Fibroblast of mammary gland (primary cell): ENCODE data around the gene INHA.
A peak's percentile ranks its signal among the peaks of the same experiment; 100 is the strongest.

Experiments used
- DNase-seq: peaks from one replicate; pipeline ENCODE4 v3.0.0-alpha.2; 2010; ENCODE audit warnings: low read depth
- H3K4me3 ChIP-seq: 2 replicates; pipeline ENCODE4 v1.5.1; 2011; ENCODE audit warnings: low read depth, mild to moderate bottlenecking, low read length, moderate library complexity; ENCODE audit not compliant: control insufficient read depth
- CTCF ChIP-seq: conservative IDR thresholded peaks from 2 replicates; pipeline ENCODE4 v1.5.1; 2011; ENCODE audit warnings: low read depth, low read length, inconsistent platforms; ENCODE audit not compliant: control insufficient read depth, insufficient read depth

The INHA gene

GRCh38 chr2:219576505-219577388, 4.6 kb downstream of the INHA start:
- no peak for TF ChIP-seq CTCF
- no peak overlapping the region for H3K4me3 ChIP-seq
- DNase-seq = no peak

- DNase-seq = peak; percentile 60
- no peak for TF ChIP-seq CTCF
- H3K4me3 ChIP-seq = no peak overlapping the region
Measured at GRCh38 chr2:219578811-219579613, 6.9 kb downstream of the INHA start.

- no peak for DNase-seq
- TF ChIP-seq CTCF = no peak
- no peak overlapping the region for H3K4me3 ChIP-seq
Measured at GRCh38 chr2:219581346-219581745, 9.2 kb downstream of the INHA start.

GRCh38 chr2:219591091-219591490, 19.0 kb downstream of the INHA start:
- no peak for TF ChIP-seq CTCF
- DNase-seq = no peak
- no peak overlapping the region for H3K4me3 ChIP-seq

GRCh38 chr2:219592736-219593135, 20.6 kb downstream of the INHA start:
- no peak for DNase-seq
- H3K4me3 ChIP-seq = no peak overlapping the region
- no peak for TF ChIP-seq CTCF

- TF ChIP-seq CTCF = no peak
- DNase-seq = no peak
- H3K4me3 ChIP-seq = no peak overlapping the region
Measured at GRCh38 chr2:219593154-219593553, 21.0 kb downstream of the INHA start.
